Activated CD8-positive, alpha-beta memory T cell treated with anti-CD3 and anti-CD28 coated beads, Interleukin-2, amount 50 U/mL, for 24 hours (primary cell): ENCODE data around the gene GLRB.
"Not testable (repeated sequence)": the region's sequence is repeated elsewhere in the genome, so short reads cannot be mapped to it uniquely, and the experiment has no call there.

ENCODE experiments used
- DNase-seq: peaks from one replicate; pipeline ENCODE4 v3.0.0-alpha.2; 2020; ENCODE audit errors: extremely low read depth

The GLRB gene

GRCh38 chr4:157075811-157076577 is at the start of gene GLRB:
Gene GLRB (plus strand): TSS chr4:157076150. CDS start chr4:157078025, 1,875 bp downstream.
- DNase-seq = no peak

DNA sequence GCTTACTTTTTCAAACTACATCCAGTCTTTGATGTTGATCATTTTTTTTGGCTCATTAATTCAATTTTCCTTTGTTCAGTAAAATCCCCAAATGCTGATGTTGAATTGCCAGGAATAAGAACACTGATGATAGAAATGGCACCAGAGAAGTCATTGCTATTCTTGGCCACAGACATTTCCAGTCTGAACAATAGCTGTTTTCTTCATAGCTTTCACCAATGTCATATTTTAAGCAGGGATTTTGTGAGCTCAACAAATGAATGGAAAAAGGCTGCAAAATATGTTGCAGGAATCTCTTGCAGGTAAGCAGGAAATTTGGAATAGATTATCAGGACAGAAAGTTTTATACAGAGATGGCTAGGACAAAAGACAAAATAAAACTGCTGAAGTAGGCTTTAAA is 40.5 kb upstream of the GLRB start:
- DNase-seq = no peak

DNA sequence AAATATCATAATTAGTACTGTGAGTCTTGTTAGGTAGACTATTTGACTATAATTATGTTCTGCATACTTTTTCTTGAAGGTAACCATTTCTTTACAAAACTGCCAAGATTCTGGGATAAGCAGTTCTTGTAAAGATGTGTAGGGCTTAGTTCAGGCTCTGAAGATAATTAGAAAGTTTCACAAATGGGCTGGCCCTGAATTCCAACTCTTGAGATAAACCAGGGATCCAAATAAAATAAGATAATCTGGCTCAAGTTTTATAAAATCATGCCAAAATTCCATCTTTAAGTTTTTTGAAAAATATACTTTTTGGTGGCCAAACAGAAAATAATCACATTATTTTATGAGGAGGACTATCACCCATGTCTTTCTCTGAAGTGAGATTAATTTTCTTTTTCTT is 35.5 kb upstream of the GLRB start:
- DNase-seq = no peak

DNA sequence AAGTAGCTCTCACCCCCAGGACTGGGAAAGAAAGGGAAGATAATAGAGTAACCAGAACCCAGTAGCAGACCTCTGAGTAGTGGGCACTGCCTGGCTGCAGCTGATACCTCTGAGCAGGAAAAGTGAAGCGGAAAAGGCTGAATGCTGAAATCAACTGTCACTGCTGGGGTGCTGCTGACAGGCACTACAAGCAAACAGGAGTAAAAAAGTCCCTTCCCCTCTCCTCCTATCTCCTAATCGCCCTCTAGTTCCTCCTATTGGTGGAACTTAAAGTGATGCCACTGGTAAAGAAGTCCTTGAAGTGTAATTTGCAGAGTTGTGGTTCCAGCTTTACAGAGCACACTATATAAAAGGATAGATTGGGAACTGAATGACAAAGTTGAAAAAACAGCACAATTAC is 32.8 kb upstream of the GLRB start:
- no peak for DNase-seq

- no peak for DNase-seq
Measured at GRCh38 chr4:157045507-157046127, 30.3 kb upstream of the GLRB start.

- no peak for DNase-seq
Measured at GRCh38 chr4:157048248-157048647, 27.7 kb upstream of the GLRB start.

- DNase-seq = no peak
Measured at GRCh38 chr4:157050561-157050960, 25.4 kb upstream of the GLRB start.

- no peak for DNase-seq
Measured at GRCh38 chr4:157052429-157053040, 23.4 kb upstream of the GLRB start.

DNA sequence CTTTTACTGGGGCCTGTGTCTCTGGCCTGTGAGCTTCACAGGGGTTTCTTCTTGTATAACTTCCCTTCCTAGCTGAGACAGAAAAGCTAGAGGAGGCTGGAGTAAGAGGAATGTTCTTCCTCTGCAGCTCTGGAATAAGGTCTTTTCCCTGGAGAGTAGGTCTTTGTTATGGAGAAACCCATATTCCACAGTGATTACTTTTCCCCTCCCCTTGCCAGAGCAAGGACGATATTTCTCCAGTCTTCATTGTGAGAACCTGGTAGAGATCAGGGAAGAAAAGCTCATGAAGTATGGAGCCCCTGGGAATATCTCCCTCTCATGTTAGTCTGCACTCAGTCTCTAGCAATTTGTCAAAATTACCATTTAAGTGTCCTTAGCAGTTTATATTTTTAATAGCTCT is 18.7 kb upstream of the GLRB start:
- no peak for DNase-seq

DNA sequence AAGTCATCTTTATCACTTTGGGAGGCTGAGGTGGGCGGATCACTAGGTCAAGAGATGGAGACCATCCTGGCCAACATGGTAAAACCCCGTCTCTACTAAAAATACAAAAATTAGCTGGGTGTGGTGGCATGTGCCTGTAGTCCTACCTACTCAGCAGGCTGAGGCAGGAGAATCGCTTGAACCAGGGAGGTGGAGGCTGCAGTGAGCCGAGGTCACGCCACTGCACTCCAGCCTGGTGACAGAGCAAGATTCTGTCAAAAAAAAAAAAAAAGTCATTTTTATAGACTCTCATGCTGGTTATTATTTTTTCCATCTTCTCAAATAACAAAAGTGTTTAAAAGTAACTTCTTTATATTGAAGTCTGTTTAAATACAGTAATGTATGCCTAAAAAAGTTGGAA is 17.1 kb upstream of the GLRB start:
- DNase-seq = not testable (repeated sequence)

- DNase-seq = no peak
Measured at GRCh38 chr4:157072002-157072401, 3.9 kb upstream of the GLRB start.

GRCh38 chr4:157075401-157075800 is 549 bp upstream of the GLRB start:
- no peak for DNase-seq

DNA sequence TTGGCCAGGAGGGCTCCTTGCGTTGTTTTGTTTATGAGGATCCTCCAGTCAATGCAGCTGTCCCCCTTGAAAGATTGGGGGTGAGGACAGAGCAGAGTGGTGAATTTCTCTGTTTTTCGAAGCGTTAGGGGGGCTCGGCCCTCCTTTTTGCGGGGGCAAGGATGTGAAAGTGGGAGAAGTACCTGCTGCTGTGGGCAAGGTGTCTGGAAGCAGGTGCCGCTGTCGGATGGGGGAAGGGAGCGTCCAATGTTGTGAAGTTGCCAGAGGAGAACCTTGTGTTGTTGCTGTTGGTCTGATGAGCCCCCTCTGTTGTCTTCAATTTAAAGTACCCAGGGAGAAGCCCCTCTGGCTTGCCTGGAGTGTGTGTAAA is 613 bp downstream of the GLRB start:
- no peak for DNase-seq

DNA sequence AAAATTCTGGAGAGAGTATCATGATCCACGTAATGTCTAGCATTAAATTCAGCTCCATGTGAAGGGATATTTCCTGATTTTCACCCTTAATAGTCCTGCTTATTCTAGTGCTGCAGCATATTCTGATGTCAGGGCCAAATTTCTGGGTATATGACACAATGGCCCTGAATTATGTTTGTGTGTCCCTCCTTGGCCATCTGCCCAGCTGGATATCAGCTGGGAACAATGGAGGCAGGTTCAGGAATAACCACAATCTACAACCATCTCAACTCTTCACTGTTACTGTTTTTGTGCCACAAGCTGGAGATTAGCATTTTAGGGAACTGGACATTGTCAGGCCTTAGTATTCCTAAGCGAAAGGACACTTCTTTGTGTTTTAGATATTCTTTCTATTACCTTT is 3.5 kb downstream of the GLRB start:
- DNase-seq = no peak

DNA sequence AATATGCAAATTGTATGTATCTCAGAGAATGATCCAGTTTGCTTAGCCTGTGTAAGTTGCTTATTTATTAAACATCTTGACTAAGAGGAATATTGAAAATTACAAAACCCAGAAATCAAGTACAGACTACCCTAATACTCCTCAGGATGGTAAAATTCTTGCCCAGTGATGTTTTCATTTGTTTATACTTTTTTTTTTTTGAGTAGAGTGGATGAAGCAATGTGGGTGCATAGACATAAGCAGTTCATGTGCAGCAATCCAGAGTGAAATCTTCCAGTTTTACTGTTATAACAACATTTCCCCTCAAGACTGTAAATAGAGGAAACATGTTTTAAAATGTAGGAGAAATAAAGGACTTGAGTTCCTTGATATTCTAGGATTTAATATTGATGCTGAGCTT is 4.7 kb downstream of the GLRB start:
- DNase-seq = no peak

- no peak for DNase-seq
Measured at GRCh38 chr4:157095716-157096115, 19.8 kb downstream of the GLRB start.

DNA sequence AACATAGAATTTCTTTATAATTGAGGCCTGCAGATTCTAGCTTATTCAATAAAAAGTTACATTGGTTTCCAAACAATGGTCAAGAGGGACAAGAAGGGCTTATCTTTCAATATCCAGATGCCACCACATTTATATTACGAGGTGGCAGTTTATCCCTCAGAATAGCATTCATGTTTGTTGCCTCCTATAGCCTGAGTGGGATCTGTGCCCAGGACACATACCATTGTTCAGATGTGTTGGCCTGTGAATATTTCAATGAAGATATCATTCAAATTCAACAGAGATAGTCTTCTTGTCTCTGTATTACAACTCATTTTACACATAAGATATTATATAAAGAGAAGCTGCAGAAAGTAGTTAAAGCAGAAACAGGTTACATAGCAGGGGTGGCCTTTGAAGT is 20.5 kb downstream of the GLRB start:
- DNase-seq = no peak

GRCh38 chr4:157099506-157099905 is 23.6 kb downstream of the GLRB start:
- DNase-seq = no peak

GRCh38 chr4:157104541-157104940 is 28.6 kb downstream of the GLRB start:
- no peak for DNase-seq

DNA sequence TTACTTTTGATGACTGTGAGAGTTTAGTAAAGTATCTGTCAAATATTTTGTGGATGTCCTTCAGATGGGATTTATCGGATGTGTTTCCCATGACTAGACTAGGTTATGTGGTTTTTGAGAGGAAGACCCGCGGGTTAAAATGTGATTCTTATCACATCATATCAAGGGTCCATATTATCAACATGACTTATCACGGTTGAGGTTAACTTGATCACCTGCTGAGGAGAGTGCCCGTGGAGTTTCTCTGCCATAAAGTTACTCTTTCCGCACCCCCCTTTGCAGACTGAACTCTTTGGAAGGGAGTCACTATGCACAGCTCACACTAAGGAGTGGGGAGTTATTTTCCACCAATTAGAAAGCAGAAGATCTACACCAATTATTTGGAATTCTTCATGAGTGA is 38.7 kb downstream of the GLRB start:
- no peak for DNase-seq

DNA sequence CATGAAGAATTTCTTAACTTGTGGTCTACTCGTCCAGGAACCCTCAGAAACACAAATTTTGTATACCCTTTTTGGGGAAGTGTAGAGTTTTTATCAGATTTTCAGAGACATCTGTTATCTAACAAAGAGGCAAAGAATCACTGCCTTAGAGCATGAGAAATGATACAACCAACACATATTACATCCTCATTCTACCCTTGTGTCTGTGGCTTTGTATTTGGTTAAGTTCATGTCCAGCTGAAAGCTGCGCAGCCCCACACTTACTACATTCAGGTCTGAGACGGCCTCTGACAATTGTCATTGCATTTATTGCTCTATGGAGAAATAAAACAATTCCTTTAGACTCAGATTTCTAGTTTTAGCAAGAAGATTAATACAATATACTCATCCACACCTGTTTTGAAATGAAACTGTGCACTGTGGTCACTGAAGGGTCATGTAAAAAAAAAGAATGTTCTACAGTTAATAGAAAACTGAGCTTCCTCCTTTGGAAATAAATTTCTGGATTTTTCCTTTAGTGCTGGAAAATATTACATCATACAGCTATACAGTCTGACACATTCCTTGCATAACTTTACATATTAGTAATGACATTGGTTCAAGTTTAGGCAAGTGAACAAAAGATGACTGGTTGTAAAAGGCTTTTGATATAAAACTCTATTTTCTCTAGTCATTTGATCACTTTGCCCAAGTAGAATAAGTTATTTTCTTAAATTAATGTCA is 39.8 kb downstream of the GLRB start:
- DNase-seq = no peak

DNA sequence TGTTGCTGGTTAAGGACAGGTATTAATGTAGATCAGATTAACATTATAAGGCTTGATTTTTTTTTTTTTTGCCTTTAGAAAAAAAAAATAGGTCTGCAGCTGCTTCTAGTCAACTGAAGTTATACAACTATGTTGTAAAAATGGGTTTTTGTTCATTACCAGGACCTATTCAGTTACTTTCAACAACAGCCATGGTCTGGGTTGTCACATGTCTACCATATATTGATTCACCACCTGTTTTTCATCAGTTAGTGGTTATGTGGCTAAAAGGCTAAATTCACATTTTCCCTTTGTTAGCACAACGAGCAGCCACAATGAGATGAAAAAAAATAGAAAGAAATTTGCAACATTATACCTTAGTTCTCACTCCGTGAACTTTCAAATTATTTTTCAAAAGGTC is 45.5 kb downstream of the GLRB start:
- DNase-seq = no peak

DNA sequence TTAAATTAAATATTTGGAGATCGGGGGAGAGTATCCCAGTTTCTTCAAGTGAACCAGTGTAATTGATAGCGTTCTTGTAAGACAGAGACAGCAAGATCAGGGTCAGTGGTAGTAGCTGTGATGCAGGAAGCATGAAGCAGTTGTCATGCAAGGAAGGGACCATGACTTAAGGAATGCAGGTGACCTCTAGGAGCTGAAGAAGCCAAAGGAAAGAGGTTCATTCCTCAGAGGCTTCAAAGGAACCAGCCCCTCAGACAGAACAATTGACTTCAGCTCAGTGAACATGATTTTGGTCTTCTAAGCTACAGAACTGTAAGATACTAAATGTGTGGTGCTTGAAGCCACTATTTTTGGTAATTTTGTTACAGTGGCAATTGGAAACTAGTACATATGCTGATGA is 51.6 kb downstream of the GLRB start:
- DNase-seq = no peak
